NCI-H187 (cell line): ENCODE data around the gene PGRMC1.
"Not testable (repeated sequence)": the region's sequence is repeated elsewhere in the genome, so short reads cannot be mapped to it uniquely, and the experiment has no call there.

Experiments used
- DNase-seq, 2 experiments: peaks; one replicate each; lab custom pipeline; 2025; lab: John Stamatoyannopoulos, UW

PGRMC1 gene

GRCh38 chrX:119235872-119236622 lies at the start of gene PGRMC1:
PGRMC1 (plus strand) TSS chrX:119236285; CDS start chrX:119236364, 79 bp downstream.
- peak; percentile 6 to 20 for DNase-seq

DNA sequence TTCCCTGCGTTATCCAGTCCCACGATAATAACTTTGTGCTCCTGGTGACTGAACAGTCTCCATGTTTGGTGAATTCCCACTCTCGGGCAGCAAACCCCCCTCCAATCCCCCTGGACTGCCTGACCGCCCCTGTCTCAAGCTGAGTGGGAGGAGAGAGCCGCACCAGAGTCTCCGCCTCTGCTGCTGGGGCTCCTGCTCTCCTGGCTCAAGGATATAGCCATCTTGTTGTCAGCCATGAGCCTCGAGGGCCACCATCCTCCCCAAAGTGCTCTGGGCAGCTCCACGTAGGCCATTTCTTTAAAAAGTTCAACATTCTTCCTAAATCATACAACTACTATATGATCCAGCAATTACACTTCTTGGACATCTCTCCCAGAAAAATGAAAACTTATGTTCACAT lies 49.3 kb upstream of the PGRMC1 start:
- DNase-seq = no peak

GRCh38 chrX:119187298-119187697 lies 48.8 kb upstream of the PGRMC1 start:
- no peak for DNase-seq

DNA sequence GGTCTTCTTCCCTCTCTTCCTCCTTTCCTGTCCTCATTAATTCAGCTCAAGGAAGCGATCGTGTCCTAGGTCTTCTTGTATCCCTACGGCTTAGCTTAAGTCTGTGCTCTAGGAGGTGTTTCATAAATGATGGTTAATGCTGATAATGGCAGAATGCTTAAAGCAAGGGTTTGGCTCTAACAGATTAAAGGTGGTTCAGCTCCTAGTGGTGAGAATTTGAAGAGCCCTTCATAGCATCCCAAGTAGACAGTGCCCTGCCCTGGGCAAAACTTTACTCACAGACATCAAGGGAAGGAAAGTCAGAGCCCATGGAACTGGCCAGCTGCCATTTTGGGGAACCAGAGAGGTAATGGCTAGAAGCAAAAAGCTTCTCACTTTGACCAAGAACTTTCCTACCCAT lies 47.0 kb upstream of the PGRMC1 start:
- no peak for DNase-seq

DNA sequence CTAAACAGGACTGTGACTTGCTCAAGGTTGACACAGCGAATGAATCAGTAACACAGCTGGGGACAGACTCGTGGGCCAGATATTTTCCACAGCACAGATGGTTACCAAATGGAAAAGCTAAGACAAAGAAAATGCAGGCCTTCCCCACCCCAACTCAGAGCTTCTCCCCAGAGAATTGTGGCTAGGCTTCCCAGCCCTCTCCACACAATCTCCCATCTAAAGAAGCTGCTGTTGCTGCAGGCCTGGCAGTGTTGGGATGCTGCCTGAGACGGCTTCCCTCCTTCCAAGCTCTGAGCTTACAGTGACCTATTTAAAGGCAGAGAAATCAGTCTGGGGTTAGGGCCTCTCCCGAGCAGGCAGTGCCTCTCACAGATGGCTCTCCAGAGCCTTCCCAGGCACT lies 46.5 kb upstream of the PGRMC1 start:
- no peak for DNase-seq

- DNase-seq = no peak
Measured at GRCh38 chrX:119190091-119190681, 45.9 kb upstream of the PGRMC1 start.

GRCh38 chrX:119190831-119191230 lies 45.3 kb upstream of the PGRMC1 start:
- DNase-seq = no peak

GRCh38 chrX:119194621-119195020 lies 41.5 kb upstream of the PGRMC1 start:
- no peak for DNase-seq

GRCh38 chrX:119201570-119201969 lies 34.5 kb upstream of the PGRMC1 start:
- DNase-seq = no peak

DNA sequence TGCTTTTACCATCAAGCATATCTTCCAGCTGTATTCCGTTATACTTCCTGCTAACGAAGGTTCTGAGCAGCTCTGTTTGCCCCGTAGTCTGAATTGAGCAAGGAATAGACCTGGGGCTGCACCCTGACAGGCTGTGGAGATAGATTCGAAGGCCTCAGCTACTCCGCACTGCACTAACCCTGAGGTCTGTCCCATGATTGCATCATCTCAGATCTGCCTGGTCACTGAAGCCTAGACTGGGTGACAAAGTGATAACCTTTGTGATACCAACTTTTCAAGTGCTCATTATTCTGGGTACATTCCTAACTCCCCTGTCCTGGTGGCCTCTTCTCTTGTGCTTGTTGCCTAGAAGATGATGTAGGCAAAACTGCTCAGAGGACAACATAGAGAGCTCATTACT lies 29.9 kb upstream of the PGRMC1 start:
- no peak for DNase-seq

DNA sequence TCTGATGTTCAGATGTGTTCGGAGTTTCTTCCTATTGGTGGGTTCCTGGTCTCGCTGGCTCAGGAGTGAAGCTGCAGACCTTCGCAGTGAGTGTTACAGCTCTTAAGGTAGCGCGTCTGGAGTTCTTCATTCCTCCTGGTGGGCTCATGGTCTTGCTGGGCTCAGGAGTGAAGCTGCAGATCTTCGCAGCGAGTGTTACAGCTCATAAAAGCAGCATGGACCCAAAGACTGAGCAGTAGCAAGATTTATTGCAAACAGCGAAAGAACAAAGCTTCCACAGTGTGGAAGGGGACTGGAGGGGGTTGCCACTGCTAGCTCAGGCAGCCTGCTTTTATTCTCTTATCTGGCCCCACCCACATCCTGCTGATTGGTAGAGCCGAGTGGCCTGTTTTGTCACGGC lies 28.6 kb upstream of the PGRMC1 start:
- not testable (repeated sequence) for DNase-seq

- DNase-seq = no peak
Measured at GRCh38 chrX:119208401-119209057, 27.6 kb upstream of the PGRMC1 start.

DNA sequence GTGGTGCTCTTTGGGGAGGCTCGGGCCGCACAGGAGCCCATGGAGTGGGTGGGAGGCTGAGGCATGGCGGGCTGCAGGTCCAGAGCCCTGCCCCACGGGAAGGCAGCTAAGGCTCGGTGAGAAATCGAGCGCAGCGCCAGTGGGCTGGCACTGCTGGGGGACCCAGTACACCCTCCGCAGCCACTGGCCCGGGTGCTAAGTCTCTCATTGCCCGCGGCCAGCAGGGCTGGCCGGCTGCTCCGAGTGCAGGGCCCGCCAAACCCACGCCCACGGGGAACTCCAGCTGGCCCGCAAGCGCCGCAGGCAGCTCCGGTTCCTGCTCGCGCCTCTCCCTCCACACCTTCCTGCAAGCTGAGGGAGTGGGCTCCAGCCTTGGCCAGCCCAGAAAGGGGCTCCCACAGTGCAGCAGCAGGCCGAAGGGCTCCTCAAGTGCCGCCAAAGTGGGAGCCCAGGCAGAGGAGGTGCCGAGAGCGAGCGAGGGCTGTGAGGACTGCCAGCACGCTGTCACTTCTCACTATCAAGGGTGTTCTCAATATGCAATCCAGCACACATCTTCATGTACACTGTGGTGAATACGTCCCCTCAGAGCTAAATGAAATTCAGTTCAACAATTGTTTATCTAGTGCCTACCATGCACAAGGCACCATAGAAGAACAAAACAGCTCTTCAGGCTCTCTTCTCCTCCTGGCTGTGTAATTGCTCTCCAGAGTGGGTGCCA lies 25.0 kb upstream of the PGRMC1 start:
- DNase-seq = not testable (repeated sequence)

GRCh38 chrX:119211649-119212014 lies 24.5 kb upstream of the PGRMC1 start:
- DNase-seq = no peak

GRCh38 chrX:119218198-119218597 lies 17.9 kb upstream of the PGRMC1 start:
- no peak for DNase-seq

DNA sequence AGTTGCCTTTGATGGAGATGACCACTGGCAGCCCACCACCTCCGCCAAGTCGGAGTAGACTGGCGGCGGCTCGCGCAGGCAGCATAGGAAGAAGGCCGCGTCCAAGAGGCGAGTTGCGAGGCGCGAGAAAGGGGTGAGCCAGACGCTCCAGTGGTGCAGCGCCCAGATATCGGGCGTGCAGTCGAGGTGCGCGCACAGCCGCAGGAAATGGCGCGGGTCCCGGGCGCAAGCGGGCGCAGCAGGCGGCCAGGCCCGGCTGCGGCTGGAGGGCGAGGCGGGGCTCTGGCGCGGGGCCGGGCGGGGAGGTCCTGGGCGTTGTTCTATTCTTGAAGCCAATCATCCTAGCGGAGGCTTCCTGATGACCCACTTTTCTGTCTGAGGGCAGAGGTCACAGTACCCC lies 13.2 kb upstream of the PGRMC1 start:
- DNase-seq = no peak

GRCh38 chrX:119223783-119224182 lies 12.3 kb upstream of the PGRMC1 start:
- no peak for DNase-seq

DNA sequence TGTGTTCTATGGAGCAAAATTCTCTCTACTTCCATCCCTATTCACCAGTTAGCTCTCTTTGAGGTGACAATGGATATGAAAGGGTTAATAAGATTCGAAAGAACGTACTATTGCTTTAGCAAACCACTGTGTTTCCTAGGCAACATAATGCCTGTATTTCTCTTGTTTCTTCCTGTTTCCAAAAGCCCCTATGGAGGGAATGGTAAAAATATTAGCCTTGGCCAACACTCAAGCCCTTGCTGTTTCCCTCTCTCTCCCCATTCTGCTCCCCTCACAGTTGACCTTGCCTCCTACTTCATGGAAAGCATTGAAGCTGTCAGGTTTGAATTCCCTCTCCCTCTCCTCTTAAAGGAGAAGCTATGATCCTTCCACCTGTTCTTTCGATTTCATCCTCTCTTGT lies 9.6 kb upstream of the PGRMC1 start:
- no peak for DNase-seq

GRCh38 chrX:119228512-119229252 lies 7.4 kb upstream of the PGRMC1 start:
- no peak for DNase-seq

DNA sequence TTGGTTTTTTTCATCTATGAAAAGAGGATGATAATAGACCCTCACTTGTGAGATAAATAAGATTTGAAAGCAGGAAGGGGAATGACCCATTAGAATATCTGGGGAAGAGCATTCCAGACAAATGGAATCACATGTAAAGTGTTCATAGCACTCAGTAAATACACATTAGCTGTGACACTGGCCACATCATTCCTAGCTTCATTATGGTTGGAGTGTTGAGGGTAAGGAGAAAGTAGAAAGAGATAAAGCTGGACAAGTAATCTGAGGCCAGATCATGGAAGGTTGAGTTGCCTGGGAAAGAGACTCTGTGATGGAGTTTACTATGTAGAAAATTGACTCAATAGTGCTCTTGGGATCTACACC lies 6.9 kb upstream of the PGRMC1 start:
- no peak for DNase-seq

- no peak for DNase-seq
Measured at GRCh38 chrX:119230850-119231249, 5.2 kb upstream of the PGRMC1 start.

DNA sequence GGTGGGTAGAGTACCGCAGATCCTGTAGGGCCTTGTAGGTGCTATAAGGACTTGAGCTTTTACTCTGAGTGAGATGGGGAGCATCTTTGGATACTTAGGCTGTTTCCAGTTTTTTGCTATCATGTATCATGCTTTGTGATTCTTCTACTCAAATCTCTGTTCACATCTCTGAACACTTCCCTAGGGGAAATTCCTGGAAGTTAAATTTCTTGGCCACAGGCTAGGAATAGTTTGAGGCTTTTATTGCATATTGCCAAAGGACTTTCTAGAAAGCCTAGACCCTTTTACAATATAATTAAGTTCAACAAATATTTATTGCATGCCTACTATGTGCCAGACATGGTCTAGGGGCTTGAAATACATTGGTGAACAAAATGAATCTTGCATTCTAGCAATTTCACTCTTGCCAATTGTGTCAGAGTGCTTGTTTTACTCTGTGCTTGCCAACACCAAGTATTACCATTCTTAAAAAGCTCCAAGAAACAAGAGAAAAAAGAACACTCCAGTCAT lies 4.1 kb upstream of the PGRMC1 start:
- no peak for DNase-seq
